ENCODE results near the gene ESR1. TPM values are rescaled to one million over a fixed set of nuclear protein-coding genes. Genes with fewer than 3 reads are reported as not detected.

Gene ESR1
- total RNA-seq, 1 donor from 2014 or later = under 0.01 TPM

DNA sequence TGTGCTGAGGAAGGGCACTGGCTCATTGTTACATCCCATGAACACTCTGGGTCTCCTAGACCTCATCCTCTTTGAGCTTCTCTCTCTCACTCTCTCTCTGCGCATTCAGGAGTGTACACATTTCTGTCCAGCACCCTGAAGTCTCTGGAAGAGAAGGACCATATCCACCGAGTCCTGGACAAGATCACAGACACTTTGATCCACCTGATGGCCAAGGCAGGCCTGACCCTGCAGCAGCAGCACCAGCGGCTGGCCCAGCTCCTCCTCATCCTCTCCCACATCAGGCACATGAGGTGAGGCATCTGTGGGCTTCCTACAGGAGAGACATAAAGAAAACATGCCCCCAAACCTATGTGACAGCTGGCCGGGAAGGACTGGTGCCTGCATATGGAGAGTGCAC is 286.8 kb downstream of the ESR1 start:
- DNase-seq (ENCODE audit: low read depth) = no peak

DNA sequence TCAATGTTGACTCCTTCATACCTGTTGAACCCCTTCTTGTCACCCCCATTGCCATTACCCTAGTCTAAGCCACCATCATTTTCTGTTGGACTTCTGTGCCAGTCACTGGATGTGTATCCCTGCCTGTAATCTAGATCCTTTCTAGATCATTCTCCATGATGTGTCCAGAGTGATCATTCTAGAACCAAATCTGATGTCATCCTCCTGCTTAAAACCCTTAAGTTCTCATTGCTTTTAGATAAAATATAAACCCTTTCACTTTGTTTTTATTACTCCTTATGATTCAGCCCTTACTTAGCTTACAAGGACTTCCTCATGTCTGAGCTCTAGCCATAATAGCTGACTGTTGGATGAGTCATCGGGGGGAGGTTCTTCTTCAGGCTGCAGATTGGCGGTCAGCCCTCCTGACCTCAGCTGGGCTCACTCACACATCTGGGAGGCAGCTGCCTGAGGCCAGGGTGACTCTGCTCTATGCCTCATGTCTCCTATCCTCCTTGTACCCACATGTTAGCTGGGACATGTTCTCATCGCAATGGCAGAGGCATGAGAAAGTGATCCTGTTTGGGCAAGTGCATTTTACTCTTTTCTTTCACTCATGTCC is 287.6 kb downstream of the ESR1 start:
- DNase-seq (ENCODE audit: low read depth) = peak; percentile 100

DNA sequence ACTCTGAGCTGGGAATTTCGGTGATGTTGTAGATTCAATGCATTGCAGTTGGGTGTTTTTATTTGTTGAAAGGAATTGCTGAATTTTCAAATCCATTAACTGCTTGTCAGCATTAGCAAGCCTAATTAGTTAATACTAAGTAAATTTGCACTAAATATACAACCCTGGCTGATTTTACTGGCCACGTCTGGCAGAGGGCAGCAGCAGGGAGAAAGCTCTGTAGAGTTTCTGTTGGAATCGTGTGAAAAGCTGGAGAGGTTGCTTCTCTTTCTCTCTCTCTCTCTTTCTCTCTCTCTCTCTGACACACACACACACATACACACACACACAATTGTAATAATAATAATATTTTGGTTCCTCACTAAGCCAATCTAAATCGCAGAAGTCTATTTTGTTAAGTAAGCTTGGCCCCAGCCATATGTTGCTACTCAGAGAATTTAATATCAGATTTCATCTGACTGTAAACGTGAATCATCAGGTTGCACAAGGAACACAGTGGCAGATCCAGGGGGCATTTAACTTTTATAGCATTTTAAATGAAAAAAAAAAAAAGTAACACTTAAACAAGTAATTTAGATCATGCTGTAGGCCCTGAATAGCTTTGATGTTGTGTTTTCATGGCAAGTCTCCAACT is 289.5 kb downstream of the ESR1 start:
- DNase-seq (ENCODE audit: low read depth) = peak; percentile 81

DNA sequence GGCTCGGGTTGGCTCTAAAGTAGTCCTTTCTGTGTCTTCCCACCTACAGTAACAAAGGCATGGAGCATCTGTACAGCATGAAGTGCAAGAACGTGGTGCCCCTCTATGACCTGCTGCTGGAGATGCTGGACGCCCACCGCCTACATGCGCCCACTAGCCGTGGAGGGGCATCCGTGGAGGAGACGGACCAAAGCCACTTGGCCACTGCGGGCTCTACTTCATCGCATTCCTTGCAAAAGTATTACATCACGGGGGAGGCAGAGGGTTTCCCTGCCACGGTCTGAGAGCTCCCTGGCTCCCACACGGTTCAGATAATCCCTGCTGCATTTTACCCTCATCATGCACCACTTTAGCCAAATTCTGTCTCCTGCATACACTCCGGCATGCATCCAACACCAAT is 291.2 kb downstream of the ESR1 start:
- no peak for DNase-seq (ENCODE audit: low read depth)

DNA sequence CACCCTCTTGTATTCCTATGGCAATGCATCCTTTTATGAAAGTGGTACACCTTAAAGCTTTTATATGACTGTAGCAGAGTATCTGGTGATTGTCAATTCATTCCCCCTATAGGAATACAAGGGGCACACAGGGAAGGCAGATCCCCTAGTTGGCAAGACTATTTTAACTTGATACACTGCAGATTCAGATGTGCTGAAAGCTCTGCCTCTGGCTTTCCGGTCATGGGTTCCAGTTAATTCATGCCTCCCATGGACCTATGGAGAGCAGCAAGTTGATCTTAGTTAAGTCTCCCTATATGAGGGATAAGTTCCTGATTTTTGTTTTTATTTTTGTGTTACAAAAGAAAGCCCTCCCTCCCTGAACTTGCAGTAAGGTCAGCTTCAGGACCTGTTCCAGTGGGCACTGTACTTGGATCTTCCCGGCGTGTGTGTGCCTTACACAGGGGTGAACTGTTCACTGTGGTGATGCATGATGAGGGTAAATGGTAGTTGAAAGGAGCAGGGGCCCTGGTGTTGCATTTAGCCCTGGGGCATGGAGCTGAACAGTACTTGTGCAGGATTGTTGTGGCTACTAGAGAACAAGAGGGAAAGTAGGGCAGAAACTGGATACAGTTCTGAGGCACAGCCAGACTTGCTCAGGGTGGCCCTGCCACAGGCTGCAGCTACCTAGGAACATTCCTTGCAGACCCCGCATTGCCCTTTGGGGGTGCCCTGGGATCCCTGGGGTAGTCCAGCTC is 292.1 kb downstream of the ESR1 start:
- peak; percentile 34 for DNase-seq (ENCODE audit: low read depth)

DNA sequence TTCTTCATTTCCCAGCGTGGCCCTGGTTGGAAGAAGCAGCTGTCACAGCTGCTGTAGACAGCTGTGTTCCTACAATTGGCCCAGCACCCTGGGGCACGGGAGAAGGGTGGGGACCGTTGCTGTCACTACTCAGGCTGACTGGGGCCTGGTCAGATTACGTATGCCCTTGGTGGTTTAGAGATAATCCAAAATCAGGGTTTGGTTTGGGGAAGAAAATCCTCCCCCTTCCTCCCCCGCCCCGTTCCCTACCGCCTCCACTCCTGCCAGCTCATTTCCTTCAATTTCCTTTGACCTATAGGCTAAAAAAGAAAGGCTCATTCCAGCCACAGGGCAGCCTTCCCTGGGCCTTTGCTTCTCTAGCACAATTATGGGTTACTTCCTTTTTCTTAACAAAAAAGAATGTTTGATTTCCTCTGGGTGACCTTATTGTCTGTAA is 292.7 kb downstream of the ESR1 start:
- no peak for DNase-seq (ENCODE audit: low read depth)

DNA sequence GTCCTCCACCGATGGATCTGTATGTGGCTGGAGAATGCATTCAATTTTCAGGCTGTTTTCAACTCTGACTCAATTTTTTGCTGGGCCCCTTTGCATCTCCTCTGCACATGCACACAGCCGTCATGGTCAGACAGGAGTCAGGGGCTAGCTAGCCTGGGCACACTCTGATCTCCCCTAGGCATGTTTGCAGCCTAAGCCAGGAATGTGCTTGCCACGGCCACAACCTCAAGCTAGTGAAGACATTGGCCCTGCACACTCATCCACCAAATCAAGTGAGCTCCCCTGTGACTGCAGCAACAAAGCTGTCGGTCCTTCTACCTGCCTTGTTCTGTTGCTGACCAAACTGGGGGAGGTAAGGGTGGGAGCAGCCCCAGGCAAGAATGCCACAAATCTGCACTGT is 300.5 kb downstream of the ESR1 start:
- DNase-seq (ENCODE audit: low read depth) = no peak

DNA sequence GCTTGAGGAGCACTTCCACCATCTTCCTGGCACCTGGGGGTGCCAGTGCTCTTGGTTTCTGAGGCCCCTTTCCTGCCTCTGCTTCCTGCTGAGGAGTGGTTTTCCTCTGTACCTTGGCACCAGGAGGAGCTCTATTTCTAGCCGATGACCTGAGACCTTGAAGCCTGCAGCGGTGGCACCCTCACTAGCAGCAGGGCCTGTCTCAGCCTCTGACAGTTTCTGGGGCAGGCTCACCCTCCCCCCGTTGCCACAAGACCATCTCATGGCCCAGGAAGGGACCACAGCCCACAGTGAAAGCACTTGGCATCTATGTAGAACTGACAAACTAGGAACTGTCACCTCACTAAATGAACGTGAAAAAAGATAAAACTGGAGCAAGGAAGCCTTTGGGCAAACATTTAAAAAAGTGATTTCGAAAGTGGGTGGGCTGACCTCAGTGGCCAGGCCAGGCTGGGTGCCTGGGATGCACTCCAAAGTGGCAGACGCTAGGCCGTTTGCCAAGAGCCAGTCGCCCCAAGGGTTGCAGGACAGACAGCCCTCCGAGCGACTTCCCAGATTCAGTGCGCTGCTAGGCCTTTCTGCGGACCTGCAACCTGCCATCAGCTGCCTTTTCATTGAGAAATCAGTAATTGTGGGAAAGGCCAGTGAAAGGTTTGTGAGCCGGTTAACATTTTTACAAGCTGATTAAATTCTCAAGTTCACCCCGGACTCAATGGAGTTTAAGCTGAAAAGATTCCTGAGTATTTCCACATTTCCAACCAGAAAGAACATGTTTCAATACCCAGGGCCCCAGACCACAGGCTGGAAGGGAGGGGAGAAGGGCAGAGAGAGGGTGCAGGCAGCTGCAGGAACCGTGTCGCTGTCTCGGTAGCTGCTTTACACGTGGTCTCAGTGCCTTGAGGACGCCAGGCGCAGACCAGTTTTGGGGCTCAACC is 303.7 kb downstream of the ESR1 start:
- DNase-seq (ENCODE audit: low read depth) = peak; percentile 78

DNA sequence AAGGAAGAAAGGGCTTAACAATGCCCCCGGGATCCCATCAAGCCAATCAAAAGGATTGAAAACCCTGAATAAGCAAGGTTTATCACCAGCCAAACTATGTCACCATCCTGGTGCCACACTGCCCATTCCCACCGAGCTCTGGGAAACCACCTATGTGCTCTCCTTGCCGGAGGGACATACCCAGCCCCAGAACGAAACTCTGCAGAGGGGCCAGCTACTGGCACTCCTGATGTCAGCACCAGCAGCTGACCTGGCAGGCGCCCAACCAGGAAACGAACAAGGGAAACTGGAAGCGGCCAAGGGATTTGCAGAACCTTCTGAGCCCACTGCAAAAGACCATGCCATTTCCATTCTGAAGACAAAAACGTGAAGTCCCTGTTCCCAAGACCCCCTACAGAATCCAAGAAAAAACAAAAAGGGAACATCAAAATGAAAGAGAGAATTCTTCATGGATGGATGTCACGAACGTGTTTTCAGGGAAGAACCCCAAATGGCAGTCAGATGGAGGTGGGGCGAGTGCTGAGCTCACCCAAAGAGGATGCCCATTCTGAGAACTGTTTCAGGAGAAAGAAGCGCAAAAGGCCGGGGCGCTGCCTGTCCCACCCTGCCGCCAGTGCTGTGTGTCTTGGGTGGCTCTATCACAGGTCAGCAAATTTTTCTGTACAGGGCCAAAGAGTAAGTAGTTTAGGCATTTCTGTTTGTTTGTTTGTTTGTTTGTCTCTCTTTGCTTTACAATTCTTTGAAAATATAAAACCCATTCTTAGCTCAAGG is 305.2 kb downstream of the ESR1 start:
- DNase-seq (ENCODE audit: low read depth) = no peak

DNA sequence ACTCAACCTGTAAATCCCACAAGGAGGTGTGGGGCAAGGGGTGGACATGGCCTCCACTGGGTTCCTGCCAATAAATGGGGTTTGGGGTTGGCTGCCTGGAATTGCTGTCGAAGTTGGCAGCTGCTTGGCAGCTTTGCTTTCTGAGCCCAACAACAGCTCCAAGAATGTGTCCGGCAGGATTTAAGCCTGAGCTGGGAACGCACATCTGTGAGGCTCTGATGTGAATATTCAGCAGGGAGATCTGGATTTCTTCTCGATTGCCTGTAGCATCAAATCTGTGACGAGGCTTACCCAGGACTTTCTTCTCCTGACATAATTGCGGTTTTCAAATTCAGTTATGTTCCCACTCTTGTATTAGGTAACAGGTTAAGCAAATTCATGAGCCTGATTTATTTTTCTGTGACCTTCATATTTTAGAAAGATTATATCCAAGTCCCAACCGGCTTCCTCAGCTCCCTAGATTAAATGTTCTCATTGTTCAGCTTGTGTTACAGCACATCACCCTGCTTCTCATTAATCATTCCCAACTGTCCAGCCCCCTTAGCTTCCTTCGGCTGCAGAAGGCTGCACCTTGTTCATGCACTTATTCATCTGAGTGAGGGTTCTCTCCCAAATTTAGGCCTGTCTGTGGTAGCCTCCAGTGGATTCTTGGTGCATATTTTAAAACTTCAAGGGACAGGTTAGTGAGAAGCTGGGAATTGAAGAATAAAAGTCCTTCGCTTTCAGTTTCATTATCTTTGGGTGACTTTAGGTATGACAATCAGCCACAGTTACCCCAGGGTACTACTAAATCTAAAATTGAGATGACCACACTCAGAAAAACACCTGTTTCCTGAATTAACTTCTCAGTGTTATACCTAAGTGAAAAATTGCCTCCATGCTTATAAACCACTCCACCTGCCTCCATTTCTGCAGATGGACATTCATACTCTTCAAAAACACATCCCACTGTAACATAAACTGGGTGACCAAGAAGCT is 310.0 kb downstream of the ESR1 start:
- DNase-seq (ENCODE audit: low read depth) = peak; percentile 38

DNA sequence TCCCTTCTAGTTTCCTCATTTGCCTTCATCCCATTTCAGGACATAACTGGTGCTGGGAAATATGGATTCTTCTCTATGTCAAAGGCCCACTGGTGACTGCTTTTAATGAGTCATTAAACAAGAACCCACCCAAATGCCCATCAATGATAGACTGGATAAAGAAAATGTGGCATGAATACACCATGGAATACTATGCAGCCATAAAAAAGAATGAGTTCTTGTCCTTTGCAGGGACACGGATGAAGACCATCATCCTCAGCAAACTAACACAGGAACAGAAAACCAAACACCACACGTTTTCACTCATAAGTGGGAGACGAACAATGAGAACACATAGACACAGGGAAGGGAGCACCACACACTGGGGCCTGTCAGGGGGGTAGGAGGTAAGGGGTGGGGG is 310.7 kb downstream of the ESR1 start:
- no peak for DNase-seq (ENCODE audit: low read depth)

DNA sequence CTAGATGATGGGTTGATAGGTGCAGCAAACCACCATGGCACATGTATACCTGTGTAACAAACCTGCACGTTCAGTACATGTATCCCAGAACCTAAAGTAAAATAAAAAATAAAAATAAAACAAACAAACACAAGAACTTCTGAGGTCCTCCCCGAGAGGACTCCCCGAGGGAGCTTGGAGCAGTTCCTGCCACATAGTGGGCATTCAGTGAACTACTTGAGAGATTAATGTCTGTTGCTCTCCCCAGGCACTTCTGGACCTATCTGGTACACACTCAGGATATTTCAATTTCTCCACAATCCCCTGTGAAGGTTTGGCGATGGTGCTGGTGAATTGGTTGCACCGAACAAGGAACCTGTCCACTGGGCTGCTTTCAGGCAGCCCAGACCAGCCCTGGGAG is 311.2 kb downstream of the ESR1 start:
- DNase-seq (ENCODE audit: low read depth) = no peak

DNA sequence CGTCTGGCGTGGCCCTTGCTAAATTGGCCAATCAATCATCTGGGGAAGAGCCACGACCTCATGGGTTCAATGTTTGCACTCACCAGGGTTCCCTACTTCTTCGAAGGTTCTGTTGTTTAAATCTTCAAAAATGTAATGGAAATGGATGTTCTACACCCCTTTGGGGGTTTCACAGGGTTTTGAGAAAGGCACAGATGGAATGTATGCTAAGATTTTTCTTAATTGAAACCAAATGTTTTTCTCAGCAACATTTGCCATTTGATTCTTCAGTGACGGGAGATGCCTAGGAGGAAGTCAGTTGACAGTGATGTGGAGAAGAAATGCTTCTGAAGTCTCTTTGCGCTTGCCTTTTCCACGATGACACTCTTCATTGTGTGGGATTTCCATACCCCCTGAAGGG is 312.3 kb downstream of the ESR1 start:
- DNase-seq (ENCODE audit: low read depth) = no peak

DNA sequence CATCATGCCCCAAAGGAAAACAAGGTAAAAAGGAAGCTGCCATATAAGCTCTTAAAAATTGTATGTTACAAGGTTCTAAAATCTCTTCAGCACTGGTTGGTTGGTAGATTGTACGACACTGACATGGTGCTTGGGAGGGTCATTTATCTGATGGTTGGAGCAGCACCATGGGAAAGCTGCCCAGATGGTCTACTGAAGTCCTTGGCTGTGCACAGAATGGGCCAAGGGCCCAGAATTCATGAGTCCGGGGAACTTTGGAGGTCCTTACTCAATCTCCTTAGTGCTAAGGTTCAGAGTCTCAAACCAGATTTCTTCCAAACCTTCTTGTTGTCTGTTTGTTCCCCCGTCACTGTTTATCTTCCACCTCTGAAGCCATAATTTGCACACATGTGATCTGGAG is 314.4 kb downstream of the ESR1 start:
- DNase-seq (ENCODE audit: low read depth) = no peak

DNA sequence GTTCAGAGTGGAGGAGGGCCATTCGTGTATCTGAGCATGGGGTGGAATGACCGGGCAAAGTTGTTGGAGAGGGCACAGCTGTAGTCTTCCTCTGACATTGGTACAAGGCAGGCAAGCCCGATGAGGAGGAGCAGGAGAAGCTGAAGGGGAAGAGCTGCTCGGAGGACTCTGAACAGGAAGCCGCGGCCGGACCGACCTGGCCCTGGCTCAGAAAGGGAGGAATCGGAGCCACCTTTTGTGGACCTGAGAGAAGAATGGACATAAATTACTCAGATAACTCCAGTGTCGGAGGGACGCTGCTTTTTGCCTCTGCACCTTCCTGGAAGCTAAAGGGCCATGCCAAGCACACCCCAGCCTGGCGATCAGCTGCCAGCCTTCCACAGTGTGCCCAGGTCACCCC is 315.0 kb downstream of the ESR1 start:
- DNase-seq (ENCODE audit: low read depth) = no peak

DNA sequence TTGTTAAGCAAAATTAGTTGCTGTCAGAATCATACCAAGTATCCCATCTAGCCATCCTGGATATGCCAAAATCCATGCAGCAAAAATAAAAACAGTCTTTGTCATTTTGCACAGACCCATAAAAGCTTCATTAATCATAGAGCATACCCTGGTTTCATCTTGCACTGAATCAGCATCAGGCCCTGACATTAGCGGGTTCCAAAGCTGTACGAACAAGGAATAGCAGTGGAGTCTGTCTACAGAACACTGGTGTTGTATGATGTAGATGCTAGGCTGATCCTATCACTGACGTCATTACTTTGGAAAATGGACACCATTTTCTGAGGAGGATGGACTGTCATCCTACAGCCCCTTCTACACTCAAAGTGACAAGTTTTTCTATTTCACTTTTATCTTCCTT is 315.6 kb downstream of the ESR1 start:
- no peak for DNase-seq (ENCODE audit: low read depth)

DNA sequence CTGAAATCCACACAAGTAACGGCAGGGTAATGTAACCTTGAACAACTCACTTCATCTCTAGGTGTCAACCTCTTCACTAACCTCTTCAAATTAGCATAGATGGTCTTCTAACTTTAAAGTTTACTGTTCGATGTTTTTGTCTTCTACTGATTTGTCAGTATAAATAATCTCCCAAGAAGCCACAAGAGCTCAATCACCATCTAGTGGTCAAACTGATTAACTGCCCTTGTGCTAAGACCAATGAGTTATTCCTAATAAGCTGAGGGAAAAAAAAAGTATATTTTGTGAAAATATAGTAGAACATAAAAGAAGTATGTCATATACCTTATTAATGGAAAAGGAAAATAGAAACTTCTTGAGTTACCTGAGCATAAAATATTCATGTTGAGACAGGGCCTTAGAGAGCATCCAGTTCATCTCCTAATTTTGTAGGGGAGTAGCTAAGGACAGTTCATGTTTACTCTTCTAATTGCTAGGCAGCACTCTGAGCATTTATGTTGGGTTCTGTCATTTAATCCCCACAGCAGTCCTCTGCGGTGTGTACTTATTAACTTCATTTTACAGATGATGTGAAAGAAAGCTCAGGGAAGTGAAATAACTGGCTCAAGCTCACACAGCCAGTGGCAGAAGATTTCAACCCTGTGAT is 317.1 kb downstream of the ESR1 start:
- DNase-seq (ENCODE audit: low read depth) = peak; percentile 74

DNA sequence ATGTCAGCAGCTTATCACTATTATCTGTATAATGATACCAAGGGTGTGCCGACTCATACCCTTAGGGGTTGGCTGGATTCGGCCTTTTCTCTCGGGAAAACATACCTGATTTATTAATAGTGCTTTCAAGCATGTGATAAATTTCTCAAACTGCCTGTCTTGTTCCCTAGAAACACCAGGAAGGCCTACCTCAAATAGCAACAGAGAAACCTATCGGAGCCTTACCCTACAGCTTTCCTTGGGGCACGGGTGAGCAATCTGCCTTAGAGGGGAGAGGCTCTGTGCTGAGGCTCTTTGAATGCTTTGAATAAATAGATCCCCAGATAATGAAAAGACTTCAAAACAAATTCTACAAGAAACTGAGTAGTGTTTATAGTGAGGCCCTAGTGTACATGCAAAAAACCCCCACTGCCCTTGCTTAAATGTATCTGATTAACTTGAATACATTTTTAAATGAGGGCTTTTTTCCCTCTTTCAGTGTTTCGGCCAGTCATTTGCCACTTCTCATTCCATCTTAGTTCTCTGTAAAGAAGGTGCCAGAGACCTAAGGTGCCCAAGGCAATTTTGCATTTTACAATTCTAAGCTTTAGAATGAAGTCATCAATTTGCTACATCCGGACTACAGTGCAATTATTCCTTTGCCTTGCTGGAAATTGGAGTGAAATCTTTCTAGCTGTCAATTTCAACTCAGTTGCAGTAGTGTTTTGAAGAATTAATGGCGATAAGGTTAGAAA is 320.1 kb downstream of the ESR1 start:
- DNase-seq (ENCODE audit: low read depth) = peak; percentile 30

DNA sequence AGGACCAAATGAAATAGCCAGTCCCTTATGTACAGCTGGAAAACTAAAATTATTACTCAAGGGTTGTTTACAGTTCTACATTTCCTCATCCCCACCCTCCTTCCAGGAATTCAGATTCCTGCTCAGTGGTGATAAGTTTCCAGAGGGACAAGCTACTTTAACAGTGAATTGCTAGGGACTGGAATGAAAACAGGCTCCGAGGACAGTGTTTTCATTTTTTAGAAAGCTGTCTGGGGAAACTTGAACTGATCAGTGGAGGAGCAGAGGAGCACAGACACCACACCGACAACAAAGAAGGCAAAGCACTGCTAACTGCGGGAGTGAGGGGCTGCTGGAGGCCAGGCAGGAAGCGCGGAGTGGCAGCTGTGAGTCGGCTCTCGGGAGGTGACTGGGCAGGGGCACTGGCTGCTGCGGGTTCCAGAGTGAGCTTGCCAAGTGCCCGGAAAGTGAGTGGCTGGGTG is 322.2 kb downstream of the ESR1 start:
- DNase-seq (ENCODE audit: low read depth) = no peak

Data from renal cortical epithelial cell (primary cell).